Suppressor macrophage (primary cell): ENCODE measurements around the gene ADAMTS20.

Experiments used
- DNase-seq, 4 experiments: peaks; one replicate each; pipeline ENCODE4 v3.0.0-alpha.2; 2020 to 2022

ADAMTS20 gene

DNA sequence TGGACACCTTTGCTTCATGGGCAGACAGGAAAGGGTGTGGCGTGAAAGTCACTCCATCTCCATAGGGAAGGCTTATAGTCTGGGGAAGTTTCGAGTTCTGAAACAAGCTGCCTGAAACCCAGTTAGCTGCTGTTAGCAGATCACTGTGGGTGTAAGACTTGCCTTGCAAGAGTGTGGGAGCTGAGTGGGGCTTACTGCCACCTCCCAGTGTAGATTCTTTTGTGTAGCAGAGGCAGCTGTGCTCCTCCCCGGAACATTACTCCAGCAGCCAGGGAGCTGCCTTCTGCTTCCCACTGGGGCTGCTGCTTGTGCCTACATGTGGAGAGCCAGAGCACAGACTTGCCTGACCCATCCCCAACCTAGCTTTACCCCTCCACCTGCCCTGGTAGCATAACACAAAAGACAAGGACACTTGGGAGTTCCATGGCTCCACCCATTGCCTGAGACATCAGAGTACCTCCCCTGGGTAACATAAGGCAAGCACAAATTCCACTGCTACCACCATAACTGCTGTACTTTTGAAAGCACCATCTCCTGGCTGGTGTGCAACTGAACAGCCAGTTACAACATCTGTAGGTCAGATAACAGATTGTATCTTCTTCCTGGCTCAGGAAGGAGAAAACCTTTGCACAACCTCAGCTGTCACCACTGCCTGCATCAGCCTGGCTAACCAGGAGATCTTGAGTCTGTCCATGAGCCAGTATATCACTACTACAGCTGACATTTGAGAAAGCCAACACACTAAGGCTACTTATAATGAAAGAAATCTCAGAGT, 69.5 kb downstream of the ADAMTS20 start:
- no peak for DNase-seq

DNA sequence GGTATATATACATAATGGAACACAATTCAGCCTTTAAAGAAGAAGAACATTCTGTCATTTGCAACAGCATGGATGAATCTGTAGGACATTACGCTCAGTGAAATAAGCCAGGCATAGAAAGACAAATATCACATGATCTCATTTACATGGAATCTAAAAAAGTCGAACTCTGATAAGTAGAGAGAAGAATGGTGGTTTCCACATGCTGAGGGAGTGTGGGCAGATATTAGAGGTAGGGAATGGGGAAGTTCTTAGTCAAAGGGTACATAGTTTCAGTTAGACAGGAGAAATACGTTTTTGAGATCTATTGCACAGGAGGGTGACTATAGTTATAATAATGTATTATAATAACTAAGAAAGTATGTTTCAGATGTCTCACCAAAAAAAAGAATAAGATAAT, 71.4 kb downstream of the ADAMTS20 start:
- no peak for DNase-seq

DNA sequence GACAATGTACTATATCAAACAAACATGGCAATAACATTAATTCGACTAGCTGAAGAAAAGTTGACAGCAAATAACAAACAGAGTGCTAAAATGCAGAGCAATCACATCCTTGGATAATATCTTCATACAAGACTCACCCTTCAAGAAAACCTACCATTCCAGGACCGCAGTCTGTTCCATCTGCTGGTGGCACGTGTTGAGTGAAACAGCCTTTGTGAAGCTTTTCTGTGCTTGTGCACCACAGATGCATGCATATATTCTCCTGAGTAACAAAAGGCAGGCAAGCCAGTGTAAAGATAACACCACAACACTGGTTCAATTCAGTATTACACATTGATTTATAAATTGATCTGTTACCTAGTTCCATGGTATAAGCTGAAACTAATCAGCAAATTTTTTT, 89.3 kb downstream of the ADAMTS20 start:
- DNase-seq = no peak

DNA sequence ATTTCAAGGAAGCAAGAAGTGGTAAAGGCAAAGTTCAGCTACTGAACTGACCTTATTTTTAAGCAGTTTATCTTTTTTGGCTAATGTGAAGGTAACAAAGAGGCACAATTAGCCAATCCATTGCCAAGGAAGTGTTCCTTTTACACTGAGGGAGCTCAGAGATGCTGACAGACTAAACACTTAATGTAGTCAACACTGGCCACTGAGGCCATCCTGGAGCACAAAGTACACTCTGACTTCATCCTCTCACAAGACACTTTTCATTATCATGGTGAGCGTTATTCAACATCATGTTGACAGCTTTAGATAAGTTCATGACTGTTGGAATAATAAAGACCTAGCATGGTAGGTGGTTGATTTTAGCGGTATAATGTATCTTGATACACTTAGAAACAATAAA, 89.9 kb downstream of the ADAMTS20 start:
- no peak for DNase-seq

DNA sequence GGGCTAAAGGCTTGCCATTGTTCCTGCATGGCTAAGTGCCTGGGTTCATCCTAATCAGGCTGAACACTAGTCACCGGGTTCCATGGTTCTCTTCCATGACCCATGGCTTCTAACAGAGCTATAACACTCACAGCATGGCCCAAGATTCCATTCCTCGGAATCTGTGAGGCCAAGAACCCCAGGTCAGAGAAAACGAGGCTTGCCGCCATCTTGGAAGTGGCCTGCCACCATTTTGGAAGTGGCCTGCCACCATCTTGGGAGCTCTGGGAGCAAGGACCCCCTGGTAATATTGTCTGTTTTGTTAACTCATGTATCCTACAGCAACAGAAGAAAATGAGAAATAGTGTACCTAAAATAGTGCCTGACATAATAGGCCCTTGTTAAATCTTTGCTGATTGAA, 92.7 kb downstream of the ADAMTS20 start:
- DNase-seq = no peak

DNA sequence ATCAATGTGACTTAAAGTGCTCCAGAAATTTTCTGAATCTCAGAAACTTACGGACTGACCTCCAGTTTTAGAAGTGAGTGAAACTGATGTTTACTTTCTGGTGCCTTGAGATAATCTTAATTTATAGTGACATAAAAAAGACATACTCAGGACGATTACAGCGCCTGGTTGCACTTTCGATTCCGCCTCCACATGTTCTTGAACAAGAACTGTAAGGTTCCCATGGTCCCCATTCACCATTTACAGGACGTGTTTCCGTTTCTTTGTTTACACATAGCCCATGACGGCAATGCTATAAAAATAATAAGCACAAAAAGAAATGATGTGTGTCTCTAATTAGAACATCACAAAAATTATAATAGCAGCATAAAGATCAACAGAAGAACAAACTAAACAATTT, 98.2 kb downstream of the ADAMTS20 start:
- no peak for DNase-seq

DNA sequence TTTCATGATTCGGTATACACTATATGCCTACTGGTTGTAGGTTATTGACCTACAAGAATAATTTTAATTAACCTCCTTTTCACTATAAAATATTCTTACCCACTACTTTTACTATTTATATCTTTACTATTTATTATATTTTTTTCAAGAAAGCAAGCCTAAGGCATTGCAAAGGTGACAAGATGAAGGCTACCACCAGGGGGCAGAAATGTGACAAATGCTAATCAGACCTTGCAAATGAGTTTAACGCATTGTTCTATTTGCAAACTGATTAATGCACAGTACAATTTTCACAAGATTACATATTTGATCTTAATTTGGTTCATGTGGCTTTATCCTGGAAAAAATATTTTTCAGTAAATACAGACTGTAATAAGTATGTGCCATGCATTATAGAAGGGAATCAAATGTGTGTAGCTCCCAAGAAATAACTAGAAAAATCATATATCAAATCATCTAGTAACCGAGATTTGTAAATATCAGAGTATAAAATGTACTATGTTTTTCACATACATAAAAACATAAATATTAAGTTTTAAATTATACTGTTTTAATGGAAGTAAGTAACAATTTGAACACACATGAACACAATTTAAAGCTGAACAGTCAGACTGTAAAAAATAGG, 107.0 kb downstream of the ADAMTS20 start:
- peak; percentile 57 to 76 (median 72) for DNase-seq

DNA sequence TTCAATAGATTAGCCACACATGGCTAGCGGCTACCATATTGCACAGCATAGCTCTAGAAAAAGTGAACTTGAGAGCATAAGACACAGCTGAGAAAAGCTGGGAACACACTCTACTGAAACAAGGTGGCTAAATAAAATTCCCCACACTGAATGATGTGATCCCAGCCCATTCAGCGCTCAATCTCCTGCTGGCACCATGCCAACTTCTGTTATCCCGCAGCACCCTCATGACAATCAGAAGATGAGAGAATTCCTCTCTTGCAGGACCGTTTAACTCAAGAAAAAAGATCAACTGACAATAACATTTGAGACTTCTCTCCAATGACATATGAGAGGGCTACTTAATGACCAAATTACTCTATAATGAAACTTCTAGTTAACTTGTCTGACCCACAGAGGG, 115.4 kb downstream of the ADAMTS20 start:
- no peak for DNase-seq

DNA sequence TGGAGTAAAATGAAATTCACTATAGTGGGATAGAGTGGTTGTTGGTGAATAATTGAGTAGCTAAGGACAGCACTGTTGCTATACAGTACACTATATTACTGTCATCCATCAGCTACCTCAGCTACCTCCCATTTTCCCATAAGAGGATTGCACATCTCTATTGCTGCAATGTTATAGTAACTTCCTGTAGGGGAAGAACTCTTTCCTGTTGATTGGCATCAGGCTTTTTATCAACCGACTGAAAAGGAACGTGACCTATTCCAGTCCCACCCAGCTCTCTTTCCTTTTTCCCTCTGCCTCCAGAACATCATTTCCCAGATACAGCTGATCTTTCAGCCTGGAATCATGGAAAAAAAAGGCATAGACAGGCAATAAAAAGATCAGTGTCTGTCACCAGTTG, 117.4 kb downstream of the ADAMTS20 start:
- DNase-seq = no peak

DNA sequence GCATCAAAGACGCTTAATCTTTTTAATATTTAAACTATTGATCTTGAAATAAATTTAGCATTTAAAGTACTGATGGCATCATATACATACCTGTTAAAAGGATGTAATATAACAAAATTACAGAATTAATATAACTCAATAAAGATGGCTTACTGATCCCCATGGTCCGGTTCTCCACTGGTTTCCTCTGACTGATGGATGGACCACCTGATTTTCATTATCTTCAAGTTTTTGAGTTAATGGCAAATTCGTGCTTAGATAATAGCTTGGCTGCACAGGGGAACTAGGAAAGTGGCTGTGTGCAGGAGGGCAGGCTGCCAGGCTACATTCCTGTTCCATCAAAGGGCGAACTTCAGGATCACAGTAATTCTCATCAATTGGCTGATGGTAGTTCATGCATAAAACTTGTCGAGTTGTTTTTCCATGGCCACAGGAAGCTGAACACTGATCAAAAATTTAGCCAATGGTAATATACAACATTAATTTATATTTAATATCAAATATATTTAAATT, 123.9 kb downstream of the ADAMTS20 start:
- DNase-seq = no peak

DNA sequence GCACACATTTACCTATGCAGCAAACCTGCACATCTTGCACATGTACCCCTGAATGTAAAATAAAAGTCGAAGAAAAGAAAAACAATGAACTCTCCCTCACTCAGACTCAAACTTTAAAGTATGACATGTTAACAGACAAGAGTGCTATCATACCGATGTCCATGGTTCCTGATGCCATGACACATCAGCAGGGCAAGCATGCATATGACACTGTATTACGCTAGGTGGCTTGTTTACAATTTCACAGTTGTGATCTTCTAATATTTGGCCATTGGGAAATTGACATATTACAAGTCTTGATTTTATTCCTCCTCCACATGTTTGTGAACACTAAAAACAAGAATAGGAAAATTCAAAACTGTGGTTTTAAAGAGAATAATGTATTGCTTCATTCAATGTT, 126.6 kb downstream of the ADAMTS20 start:
- DNase-seq = no peak

DNA sequence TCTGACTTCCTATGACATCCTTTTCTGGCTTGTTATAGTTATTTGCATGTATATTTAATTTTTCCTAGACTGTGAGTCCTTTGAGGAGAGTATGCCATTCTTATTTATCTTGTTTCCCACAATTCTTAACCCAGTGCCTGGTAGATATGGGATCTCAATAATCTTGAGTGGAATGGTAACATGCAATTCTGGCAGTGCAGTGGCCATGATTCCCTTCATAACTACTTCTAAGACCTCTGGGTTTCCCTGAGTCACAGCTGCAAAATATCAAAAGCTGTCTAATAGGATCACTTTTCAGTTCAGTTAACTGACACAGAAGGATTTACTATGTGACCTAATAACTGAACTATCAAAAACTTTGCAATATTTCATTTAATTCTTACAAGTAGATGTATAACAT, 135.0 kb downstream of the ADAMTS20 start:
- no peak for DNase-seq

DNA sequence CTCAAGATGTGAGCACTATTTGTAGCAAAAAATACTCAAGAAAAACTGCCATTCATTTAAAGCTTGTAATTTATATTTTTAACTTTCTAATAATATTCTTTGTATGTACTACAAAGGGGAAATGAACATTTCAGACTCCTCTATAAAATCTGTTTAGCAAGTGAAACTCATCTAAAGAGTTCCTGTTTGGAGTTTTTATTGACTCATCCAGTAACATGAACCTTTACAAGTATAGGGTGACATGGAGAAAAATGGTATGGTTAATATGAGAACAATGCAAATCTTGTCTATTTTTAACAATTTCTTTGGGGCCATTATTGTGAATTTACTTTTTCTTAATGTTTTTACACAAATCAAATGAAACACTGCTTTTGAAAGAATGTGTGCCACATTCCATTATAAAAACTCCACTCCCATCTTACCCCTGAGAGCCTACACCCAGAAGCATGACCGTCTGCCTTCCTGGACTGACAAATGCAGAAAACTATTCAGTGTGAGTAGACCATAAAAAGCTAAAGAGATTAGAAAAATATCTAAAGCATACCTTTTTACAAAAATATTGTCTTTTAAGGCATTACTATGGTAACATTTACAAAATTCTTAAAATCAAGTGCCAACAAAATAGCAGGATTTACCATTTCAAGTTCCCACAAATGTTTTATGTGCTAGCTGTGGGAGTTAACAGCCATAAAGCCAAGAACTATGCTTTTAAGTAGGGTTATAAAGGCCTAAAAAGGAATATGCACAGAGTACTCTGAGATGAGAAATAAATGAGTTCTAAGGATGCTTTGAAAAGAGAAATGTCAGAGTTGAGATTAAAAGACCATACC, 144.0 kb downstream of the ADAMTS20 start:
- no peak for DNase-seq

DNA sequence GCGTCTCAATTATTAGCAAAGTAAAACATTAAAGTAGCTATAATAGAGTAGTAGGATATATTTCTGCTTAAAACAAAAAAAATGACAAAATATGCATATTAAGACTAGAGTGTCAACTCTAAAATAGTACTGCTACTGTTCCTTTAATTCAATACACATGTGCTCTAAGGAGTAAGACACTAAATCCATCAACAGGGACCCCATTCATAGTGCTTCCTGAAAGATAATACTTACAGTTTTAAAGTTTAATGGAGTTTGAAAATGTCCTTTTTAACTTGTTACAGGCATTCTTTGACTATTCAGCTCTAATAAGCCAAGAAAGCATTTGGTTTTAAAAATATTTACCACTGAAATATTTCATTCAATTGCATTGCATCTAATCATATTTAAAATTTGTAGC, 145.2 kb downstream of the ADAMTS20 start:
- no peak for DNase-seq

DNA sequence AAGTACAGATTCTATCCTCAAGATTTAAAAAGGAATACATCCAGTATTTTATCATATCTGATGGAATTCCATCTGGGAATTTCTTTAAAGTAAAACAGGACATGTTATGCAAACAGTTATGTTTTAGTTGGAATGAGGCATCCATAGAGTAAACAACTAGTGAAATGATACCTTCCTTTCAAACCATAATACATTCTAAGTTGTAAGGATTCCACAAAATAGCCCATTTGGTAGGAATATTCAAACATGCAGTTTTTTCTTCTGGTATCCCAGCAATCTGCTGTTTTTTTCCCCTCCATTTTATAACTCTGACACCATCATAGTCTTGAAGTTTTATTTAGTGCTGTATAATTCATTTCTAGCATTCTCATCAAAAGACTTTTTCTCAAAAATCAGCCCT, 149.6 kb downstream of the ADAMTS20 start:
- DNase-seq = no peak

DNA sequence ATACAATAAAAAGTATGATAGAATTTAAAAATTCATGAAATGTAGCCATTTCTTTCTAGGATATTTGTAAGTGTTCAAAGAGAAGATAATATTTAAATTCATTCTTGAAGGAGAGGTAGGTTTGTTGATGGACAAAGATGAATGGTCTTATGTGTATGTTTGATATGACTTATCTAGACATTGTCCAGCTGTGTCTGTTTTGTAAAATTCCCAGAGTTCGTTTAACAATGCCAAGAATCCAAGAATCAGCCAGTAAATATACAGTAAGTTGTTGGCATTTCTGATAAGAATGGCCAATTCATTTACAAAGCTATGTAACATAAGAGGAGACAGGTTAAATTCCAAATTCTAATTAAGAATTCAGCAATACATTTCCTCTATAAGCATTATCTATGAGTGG, 150.9 kb downstream of the ADAMTS20 start:
- DNase-seq = no peak

DNA sequence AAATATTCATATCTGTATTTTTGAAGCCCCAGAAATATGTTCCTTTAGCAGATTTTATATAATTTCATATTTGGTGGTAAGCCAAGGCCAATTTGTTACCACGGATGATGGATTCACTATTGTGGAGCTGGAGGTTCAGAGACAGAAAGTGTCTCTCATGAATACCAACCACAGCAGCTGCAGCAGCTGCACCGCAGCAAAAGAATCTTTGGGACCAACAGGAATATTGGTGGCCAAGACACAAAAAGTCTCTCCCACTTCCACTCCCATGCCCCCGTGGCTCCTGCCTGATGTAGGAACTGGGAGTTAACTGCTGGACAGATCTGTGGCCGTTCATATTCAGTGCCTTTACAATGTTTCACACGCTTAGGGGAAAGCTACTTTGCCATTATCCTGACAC, 155.3 kb downstream of the ADAMTS20 start:
- no peak for DNase-seq

DNA sequence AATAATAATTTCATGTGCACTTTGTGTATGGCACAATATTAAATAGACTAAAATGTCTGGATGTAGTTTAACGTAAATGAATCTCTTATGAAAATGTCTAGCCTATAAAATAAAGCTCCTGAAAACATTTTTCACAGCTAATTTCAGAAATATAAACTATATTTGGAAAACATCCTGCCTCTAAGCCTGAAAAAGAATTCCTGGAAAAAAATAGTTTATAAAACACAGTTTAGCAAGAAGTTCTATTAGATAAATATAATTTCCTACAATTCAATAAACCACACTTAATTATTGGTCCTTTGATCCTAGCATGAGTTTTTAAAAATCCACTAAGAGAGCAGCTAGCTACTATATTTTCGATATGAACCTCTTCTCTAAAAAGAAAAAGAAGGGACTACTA, 159.9 kb downstream of the ADAMTS20 start:
- no peak for DNase-seq

DNA sequence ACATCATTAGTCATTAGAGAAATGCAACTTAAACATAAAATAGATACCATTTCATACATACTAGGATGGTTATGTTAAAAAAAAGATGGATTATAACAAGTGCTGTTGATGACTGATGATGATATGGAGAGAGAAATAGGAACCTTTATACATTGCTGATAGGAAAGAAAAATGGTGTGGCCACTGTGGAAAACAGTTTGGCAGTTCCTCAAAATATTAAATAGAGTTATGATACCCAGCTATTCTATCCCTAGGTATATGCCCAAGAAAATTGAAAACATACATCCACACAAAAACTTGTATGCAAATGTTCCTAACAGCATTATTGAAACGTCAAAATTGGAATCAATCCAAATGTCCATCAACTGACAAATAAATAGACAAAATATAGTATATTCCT, 170.1 kb downstream of the ADAMTS20 start:
- DNase-seq = no peak

DNA sequence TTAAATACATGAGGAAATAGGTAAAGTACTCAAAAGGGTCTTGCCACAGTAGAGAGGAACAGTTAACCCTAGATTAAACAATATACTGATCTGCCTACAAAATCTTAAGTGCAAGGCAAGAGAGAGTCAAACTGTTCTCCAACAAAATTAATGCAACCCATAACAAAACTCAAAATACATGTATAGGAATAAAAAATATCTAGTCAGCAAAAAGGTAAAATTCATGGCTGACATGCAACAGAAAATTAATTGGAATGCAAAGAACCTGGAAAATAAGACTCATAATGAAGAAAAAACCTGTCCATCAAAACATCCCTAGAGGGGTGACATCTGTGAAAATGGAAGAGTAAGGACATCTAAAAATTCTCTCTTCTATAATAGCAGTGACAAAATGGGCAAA, 173.6 kb downstream of the ADAMTS20 start:
- DNase-seq = no peak

DNA sequence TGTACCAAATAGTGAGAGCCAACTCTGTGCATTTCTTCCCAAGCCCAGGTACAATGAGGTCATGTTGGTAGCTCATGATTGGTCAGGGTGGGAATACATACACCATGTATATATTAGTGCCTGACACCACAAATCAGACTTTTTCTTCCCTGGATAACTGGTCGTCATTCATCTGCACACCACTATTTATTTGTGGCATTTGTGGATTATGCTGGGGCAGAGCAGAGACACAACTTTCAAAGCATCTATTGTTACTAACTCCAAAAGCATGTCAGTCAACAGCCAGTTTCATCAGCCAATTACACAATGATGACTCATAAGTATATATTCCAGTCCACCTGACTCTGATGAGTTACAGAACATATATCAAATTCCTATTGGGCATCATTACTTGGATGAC, 181.7 kb downstream of the ADAMTS20 start:
- peak in 1 of 4 experiments; percentile 9 for DNase-seq

DNA sequence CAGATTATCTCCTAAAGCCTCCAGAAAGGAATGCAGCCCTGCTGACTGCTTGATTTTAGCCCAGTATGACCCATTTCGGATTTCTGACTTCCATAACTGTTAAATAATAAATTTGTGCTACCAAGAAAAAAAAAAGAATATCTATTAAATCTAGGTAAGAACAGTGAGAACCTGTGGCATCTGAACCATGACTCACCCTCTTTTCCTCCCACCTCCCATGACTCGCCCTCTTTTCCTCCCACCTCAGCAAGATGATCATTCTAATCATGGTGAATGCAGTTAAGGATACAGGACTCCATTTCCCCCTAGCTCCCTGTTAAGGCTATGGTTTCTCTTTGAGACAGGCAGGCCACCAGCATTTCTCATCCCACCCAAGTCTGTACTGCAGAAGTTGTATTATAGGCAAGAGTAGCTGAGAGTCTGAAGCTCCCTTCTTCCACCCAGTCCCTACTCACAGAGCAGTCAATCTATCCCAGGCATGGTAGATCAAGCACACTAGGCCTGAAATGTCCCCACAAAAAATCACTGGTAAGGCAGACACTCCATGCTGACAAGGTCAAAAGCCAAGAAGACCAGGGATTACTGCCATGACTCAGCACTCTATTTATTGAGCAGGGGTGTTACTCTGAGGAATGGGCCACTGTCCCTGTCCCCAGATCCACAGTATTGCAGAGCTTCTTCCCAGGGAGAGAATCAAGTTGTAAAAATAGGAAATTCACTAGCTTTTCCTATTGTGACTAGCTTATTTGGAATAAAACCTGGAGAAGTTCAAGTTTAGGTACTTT, 188.9 kb downstream of the ADAMTS20 start:
- no peak for DNase-seq
